ENCODE results near the gene HOXD1.

HOXD1 gene

GRCh38 chr2:176182671-176183070, 5.8 kb upstream of the HOXD1 start:
- no peak for DNase-seq (ENCODE audit: low read depth in 2 of 2)

GRCh38 chr2:176184749-176185148, 3.7 kb upstream of the HOXD1 start:
- no peak for DNase-seq (ENCODE audit: low read depth in 2 of 2)

GRCh38 chr2:176186024-176186423, 2.4 kb upstream of the HOXD1 start:
- DNase-seq (ENCODE audit: low read depth in 2 of 2), result no peak

- DNase-seq (ENCODE audit: low read depth in 2 of 2), result no peak
These were observed 1.1 kb upstream of the HOXD1 start for GRCh38 chr2:176187200-176187898.

- no peak for DNase-seq (ENCODE audit: low read depth in 2 of 2)
These were observed 559 bp downstream of the HOXD1 start for GRCh38 chr2:176188774-176189680.

GRCh38 chr2:176189681-176190641, 1.5 kb downstream of the HOXD1 start:
- no peak for DNase-seq (ENCODE audit: low read depth in 2 of 2)

GRCh38 chr2:176192351-176192750, 3.9 kb downstream of the HOXD1 start:
- no peak for DNase-seq (ENCODE audit: low read depth in 2 of 2)

GRCh38 chr2:176193048-176193447, 4.6 kb downstream of the HOXD1 start:
- DNase-seq (ENCODE audit: low read depth in 2 of 2), result no peak

GRCh38 chr2:176199902-176200301, 11.4 kb downstream of the HOXD1 start:
- DNase-seq (ENCODE audit: low read depth in 2 of 2), result no peak

- no peak for DNase-seq (ENCODE audit: low read depth in 2 of 2)
These were observed 12.5 kb downstream of the HOXD1 start for GRCh38 chr2:176200971-176201370.

GRCh38 chr2:176202491-176202890, 14.0 kb downstream of the HOXD1 start:
- DNase-seq (ENCODE audit: low read depth in 2 of 2), result no peak

- no peak for DNase-seq (ENCODE audit: low read depth in 2 of 2)
These were observed 16.7 kb downstream of the HOXD1 start for GRCh38 chr2:176205126-176205525.

GRCh38 chr2:176206136-176206535, 17.7 kb downstream of the HOXD1 start:
- DNase-seq (ENCODE audit: low read depth in 2 of 2), result no peak

- no peak for DNase-seq (ENCODE audit: low read depth in 2 of 2)
These were observed 18.2 kb downstream of the HOXD1 start for GRCh38 chr2:176206682-176207081.

GRCh38 chr2:176211110-176211509, 22.6 kb downstream of the HOXD1 start:
- DNase-seq (ENCODE audit: low read depth in 2 of 2), result no peak

GRCh38 chr2:176212276-176212675, 23.8 kb downstream of the HOXD1 start:
- no peak for DNase-seq (ENCODE audit: low read depth in 2 of 2)

- no peak for DNase-seq (ENCODE audit: low read depth in 2 of 2)
These were observed 24.9 kb downstream of the HOXD1 start for GRCh38 chr2:176213406-176213805.

GRCh38 chr2:176227874-176228273, 39.4 kb downstream of the HOXD1 start:
- DNase-seq (ENCODE audit: low read depth in 2 of 2), result no peak

GRCh38 chr2:176234156-176234555, 45.7 kb downstream of the HOXD1 start:
- DNase-seq (ENCODE audit: low read depth in 2 of 2), result no peak

- no peak for DNase-seq (ENCODE audit: low read depth in 2 of 2)
These were observed 46.5 kb downstream of the HOXD1 start for GRCh38 chr2:176234940-176235339.

GRCh38 chr2:176237456-176237855, 49.0 kb downstream of the HOXD1 start:
- no peak for DNase-seq (ENCODE audit: low read depth in 2 of 2)

- DNase-seq (ENCODE audit: low read depth in 2 of 2), result no peak
These were observed 50.6 kb downstream of the HOXD1 start for GRCh38 chr2:176239031-176239430.
